H9 (cell line): ENCODE results near the gene SRRM3. TPM values are rescaled to one million over a fixed set of nuclear protein-coding genes. Genes with fewer than 3 reads are reported as not detected.

Source experiments
- DNase-seq: peaks from one replicate; pipeline ENCODE4 v3.0.0-alpha.2; 2017
- H2AFZ ChIP-seq: one replicate; pipeline ENCODE4 v1.6.1; 2013; ENCODE audit warnings: mild to moderate bottlenecking, low read length, control low read depth, moderate library complexity
- H2AK5ac ChIP-seq: 2 replicates; pipeline ENCODE4 v1.6.1; 2013; ENCODE audit warnings: low read length, control low read depth, mixed read lengths; ENCODE audit not compliant: insufficient read length
- H2BK120ac ChIP-seq: one replicate; pipeline ENCODE4 v1.6.1; 2013; ENCODE audit warnings: low read depth, mild to moderate bottlenecking, low read length, control low read depth, inconsistent platforms; ENCODE audit not compliant: poor library complexity, severe bottlenecking
- H2BK12ac ChIP-seq: 2 replicates; pipeline ENCODE4 v1.6.1; 2013; ENCODE audit warnings: low read length, control low read depth, mixed read lengths, low read depth; ENCODE audit not compliant: insufficient read length
- H2BK15ac ChIP-seq: 2 replicates; pipeline ENCODE4 v1.6.1; 2013; ENCODE audit warnings: low read depth, low read length, control low read depth
- H2BK20ac ChIP-seq: one replicate; pipeline ENCODE4 v1.6.1; 2013; ENCODE audit warnings: low read depth, mild to moderate bottlenecking, low read length, control low read depth, inconsistent platforms; ENCODE audit not compliant: poor library complexity, severe bottlenecking
- H2BK5ac ChIP-seq: 2 replicates; pipeline ENCODE4 v1.6.1; 2013; ENCODE audit warnings: low read length, control low read depth, mixed read lengths; ENCODE audit not compliant: insufficient read length
- H3K14ac ChIP-seq: 2 replicates; pipeline ENCODE4 v1.6.1; 2013; ENCODE audit warnings: low read length, control low read depth; ENCODE audit not compliant: insufficient read depth
- H3K18ac ChIP-seq: 2 replicates; pipeline ENCODE4 v1.6.1; 2013; ENCODE audit warnings: low read depth, mild to moderate bottlenecking, mixed read lengths, low read length, control low read depth; ENCODE audit not compliant: insufficient read length
- H3K23ac ChIP-seq: 2 replicates; pipeline ENCODE4 v1.6.1; 2013; ENCODE audit warnings: low read length, control low read depth, mixed read lengths, low read depth; ENCODE audit not compliant: insufficient read length
- H3K23me2 ChIP-seq: 2 replicates; pipeline ENCODE4 v1.6.1; 2013; ENCODE audit warnings: low read depth, mild to moderate bottlenecking, mixed read lengths, low read length, control low read depth; ENCODE audit not compliant: insufficient read length, poor library complexity, severe bottlenecking
- H3K27ac ChIP-seq: 2 replicates; pipeline ENCODE4 v1.5.1; 2013; ENCODE audit warnings: low read length, control low read depth, mixed read lengths, low read depth; ENCODE audit not compliant: insufficient read length
- H3K27me3 ChIP-seq: 2 replicates; pipeline ENCODE4 v1.6.1; 2013; ENCODE audit warnings: low read length, control low read depth, inconsistent platforms; ENCODE audit not compliant: insufficient read depth
- H3K4ac ChIP-seq: 2 replicates; pipeline ENCODE4 v1.6.1; 2013; ENCODE audit warnings: low read depth, mild to moderate bottlenecking, control low read depth, inconsistent platforms, low read length, moderate library complexity
- H3K4me1 ChIP-seq: 2 replicates; pipeline ENCODE4 v1.6.1; 2013; ENCODE audit warnings: low read length, control low read depth, inconsistent platforms; ENCODE audit not compliant: insufficient read depth
- H3K4me2 ChIP-seq: 2 replicates; pipeline ENCODE4 v1.6.1; 2013; ENCODE audit warnings: low read length, control low read depth, mixed read lengths; ENCODE audit not compliant: insufficient read length, insufficient read depth
- H3K56ac ChIP-seq: 2 replicates; pipeline ENCODE4 v1.6.1; 2013; ENCODE audit warnings: low read depth, mild to moderate bottlenecking, mixed read lengths, low read length, control low read depth; ENCODE audit not compliant: insufficient read length
- H3K79me1 ChIP-seq: 2 replicates; pipeline ENCODE4 v1.6.1; 2013; ENCODE audit warnings: low read depth, mild to moderate bottlenecking, moderate library complexity, low read length, control low read depth, inconsistent platforms; ENCODE audit not compliant: insufficient read depth, poor library complexity, severe bottlenecking
- H3K79me2 ChIP-seq: 2 replicates; pipeline ENCODE4 v1.6.1; 2013; ENCODE audit warnings: low read length, control low read depth, inconsistent platforms; ENCODE audit not compliant: insufficient read depth
- H3K9ac ChIP-seq: 2 replicates; pipeline ENCODE4 v1.6.1; 2013; ENCODE audit warnings: low read length, control low read depth, mixed read lengths; ENCODE audit not compliant: insufficient read length; ENCODE audit errors: extremely low read depth
- H3K9me3 ChIP-seq: one replicate; pipeline ENCODE4 v1.6.1; 2013; ENCODE audit warnings: low read depth, low read length, inconsistent platforms; ENCODE audit not compliant: control insufficient read depth
- H3T11ph ChIP-seq: one replicate; pipeline ENCODE4 v1.6.1; 2013; ENCODE audit warnings: mild to moderate bottlenecking, low read length, control low read depth, inconsistent platforms
- H4K20me1 ChIP-seq: one replicate; pipeline ENCODE4 v1.6.1; 2013; ENCODE audit not compliant: control insufficient read depth, insufficient read length, insufficient read depth
- H4K5ac ChIP-seq: 2 replicates; pipeline ENCODE4 v1.6.1; 2013; ENCODE audit warnings: low read depth, mild to moderate bottlenecking, mixed read lengths, low read length, control low read depth; ENCODE audit not compliant: insufficient read length
- H4K8ac ChIP-seq: replicated peaks from 2 replicates; pipeline ENCODE4 v1.6.1; 2013; ENCODE audit warnings: low read length, control low read depth, mixed read lengths, low read depth; ENCODE audit not compliant: insufficient read length
- H4K91ac ChIP-seq: 2 replicates; pipeline ENCODE4 v1.6.1; 2013; ENCODE audit warnings: low read depth, mild to moderate bottlenecking, moderate library complexity, mixed read lengths, low read length, control low read depth; ENCODE audit not compliant: insufficient read length
- H3K27ac Mint-ChIP-seq, 3 experiments: 2 replicates in 2 of 3; 3 replicates in 1 of 3; pipeline ENCODE4 v1.8.0; 2020 to 2021; ENCODE audit warnings: mixed read lengths in 3 of 3, mild to moderate bottlenecking in 1 of 3, moderate library complexity in 1 of 3
- H3K27me3 Mint-ChIP-seq: 2 replicates; pipeline ENCODE4 v1.8.0; 2021; ENCODE audit warnings: low read depth, mild to moderate bottlenecking, moderate library complexity, mixed read lengths
- H3K36me3 Mint-ChIP-seq, 3 experiments: 2 replicates in 2 of 3; 3 replicates in 1 of 3; pipeline ENCODE4 v1.8.0; 2020 to 2021; ENCODE audit warnings: low read depth in 3 of 3, mixed read lengths in 3 of 3; ENCODE audit not compliant: insufficient read depth in 1 of 3
- H3K4me1 Mint-ChIP-seq, 2 experiments: 2 replicates each; pipeline ENCODE4 v1.8.0; 2020; ENCODE audit warnings: mixed read lengths in 2 of 2
- H3K4me3 Mint-ChIP-seq, 2 experiments: 2 replicates in 1 of 2; 3 replicates in 1 of 2; pipeline ENCODE4 v1.8.0; 2020 to 2021; ENCODE audit warnings: mild to moderate bottlenecking in 2 of 2, mixed read lengths in 2 of 2, moderate library complexity in 1 of 2
- H3K9me3 Mint-ChIP-seq, 2 experiments: 2 replicates in 1 of 2; 3 replicates in 1 of 2; pipeline ENCODE4 v1.8.0; 2020; ENCODE audit warnings: mild to moderate bottlenecking in 2 of 2, mixed read lengths in 2 of 2, moderate library complexity in 1 of 2
- CTCF ChIP-seq: fragments of 200-600 bp; sonication (generic); conservative IDR thresholded peaks from 3 replicates; pipeline ENCODE4 v1.8.0; 2021; ENCODE audit warnings: antibody characterized with exemption, mild to moderate bottlenecking
- WGBS: extraction: QIAGEN DNeasy Blood & Tissue Kit; methylation state at CpG from one replicate; pipeline ENCODE4 v1.1.7; 2013; ENCODE audit warnings: missing lambda C conversion rate, low lambda C conversion rate, mixed read lengths; ENCODE audit not compliant: insufficient read length; ENCODE audit errors: extremely low coverage; 5-methylcytosine and 5-hydroxymethylcytosine counted together
- total RNA-seq: library from RNA; stranded (reverse); gene quantifications from 2 replicates; pipeline ENCODE4 v1.2.1, GENCODE V29; 2021

SRRM3 gene
- total RNA-seq, 1 experiment from 2014 or later = 11.0 TPM

- Histone ChIP-seq H2BK20ac (no peak overlapping the region), H2AFZ (no peak overlapping the region), H2AK5ac (no peak overlapping the region), H3K9me3 (no peaks in the 10 kb centered on the region), H3K27me3 (no peaks in the 10 kb centered on the region), H2BK120ac (no peak overlapping the region), H3K18ac (no peak overlapping the region), H3K4me2 (no peak overlapping the region), H3K4ac (no peak overlapping the region), H3K14ac (no peak overlapping the region), H3K9ac (no peak overlapping the region), H4K8ac (no peak overlapping the region), H3T11ph (no peak overlapping the region), H3K27ac (no peak overlapping the region), H3K79me1 (no peaks in the 10 kb centered on the region), H3K23ac (no peak overlapping the region), H4K91ac (no peak overlapping the region), H3K56ac (no peak overlapping the region), H3K23me2 (no peaks in the 10 kb centered on the region), H4K5ac (no peak overlapping the region), H4K20me1 (no peaks in the 10 kb centered on the region), H2BK12ac (no peak overlapping the region), H3K4me1 (no peaks in the 10 kb centered on the region), H3K79me2 (no peaks in the 10 kb centered on the region), H2BK15ac (no peak overlapping the region), H2BK5ac (no peak overlapping the region)
- Mint-ChIP-seq H3K9me3 (peaks cover 0 to 3% of the 10 kb centered on the region in 2 experiments; a peak in 2 of 5 replicates), H3K36me3 (peaks cover 5 to 12% (median 9%) of the 10 kb centered on the region in 3 experiments; a peak in 5 of 7 replicates), H3K4me1 (peaks cover 6 to 22% of the 10 kb centered on the region in 2 experiments; a peak in 3 of 4 replicates), H3K4me3 (no peak overlapping the region), H3K27ac (peak overlapping the region in 1 of 3 experiments; percentile 75; a peak in 1 of 7 replicates), H3K27me3 (peaks cover 26% of the 10 kb centered on the region)
- no peak for DNase-seq
- TF ChIP-seq CTCF = no peak
- no CpG with 5 or more reads among the region's 7 CpGs for WGBS
Observed at GRCh38 chr7:76300166-76300731, 98.6 kb downstream of the SRRM3 start.
